GM18907 (cell line): ENCODE data around the gene NCMAP.
"Not testable (repeated sequence)": the region's sequence is repeated elsewhere in the genome, so short reads cannot be mapped to it uniquely, and the experiment has no call there.

Source experiments
- ATAC-seq: cut with Tn5 transposase; IDR thresholded peaks from one replicate; pipeline ENCODE4 v1.9.1; 2021; ENCODE audit warnings: mild to moderate bottlenecking, moderate library complexity; ENCODE audit not compliant: unreplicated experiment

NCMAP gene

GRCh38 chr1:24541711-24542346 lies 14.1 kb upstream of the NCMAP start:
- no peak for ATAC-seq

- no peak for ATAC-seq
Measured at GRCh38 chr1:24544239-24544638, 11.6 kb upstream of the NCMAP start.

GRCh38 chr1:24545662-24546061 lies 10.2 kb upstream of the NCMAP start:
- ATAC-seq: no peak

GRCh38 chr1:24547195-24547594 lies 8.7 kb upstream of the NCMAP start:
- ATAC-seq: no peak

GRCh38 chr1:24548070-24548469 lies 7.8 kb upstream of the NCMAP start:
- ATAC-seq: no peak

GRCh38 chr1:24549210-24549609 lies 6.7 kb upstream of the NCMAP start:
- ATAC-seq: not testable (repeated sequence)

- ATAC-seq: no peak
Measured at GRCh38 chr1:24551290-24551959, 4.5 kb upstream of the NCMAP start.

GRCh38 chr1:24551960-24552571 lies 3.8 kb upstream of the NCMAP start:
- no peak for ATAC-seq

GRCh38 chr1:24553931-24554330 lies 2.0 kb upstream of the NCMAP start:
- no peak for ATAC-seq

- no peak for ATAC-seq
Measured at GRCh38 chr1:24554714-24555113, 1.2 kb upstream of the NCMAP start.

- no peak for ATAC-seq
Measured at GRCh38 chr1:24556414-24556795, 518 bp downstream of the NCMAP start.

GRCh38 chr1:24557220-24557619 lies 1.3 kb downstream of the NCMAP start:
- ATAC-seq: no peak

GRCh38 chr1:24557711-24558131 lies 1.8 kb downstream of the NCMAP start:
- no peak for ATAC-seq

GRCh38 chr1:24558455-24558854 lies 2.6 kb downstream of the NCMAP start:
- no peak for ATAC-seq

GRCh38 chr1:24558902-24559791 lies 3.3 kb downstream of the NCMAP start:
- ATAC-seq: no peak

GRCh38 chr1:24560361-24560760 lies 4.5 kb downstream of the NCMAP start:
- ATAC-seq: no peak

- ATAC-seq: no peak
Measured at GRCh38 chr1:24562625-24563024, 6.7 kb downstream of the NCMAP start.

GRCh38 chr1:24564695-24565094 lies 8.8 kb downstream of the NCMAP start:
- no peak for ATAC-seq

- no peak for ATAC-seq
Measured at GRCh38 chr1:24566236-24566867, 10.5 kb downstream of the NCMAP start.

- ATAC-seq: no peak
Measured at GRCh38 chr1:24567792-24568388, 12.0 kb downstream of the NCMAP start.
